GM19035 (cell line): ENCODE results near the gene APAF1.
A peak's percentile ranks its signal among the peaks of the same experiment; 100 is the strongest.

Source experiments
- ATAC-seq: cut with Tn5 transposase; IDR thresholded peaks from one replicate; pipeline ENCODE4 v1.9.1; 2021; ENCODE audit not compliant: unreplicated experiment

Gene APAF1

DNA sequence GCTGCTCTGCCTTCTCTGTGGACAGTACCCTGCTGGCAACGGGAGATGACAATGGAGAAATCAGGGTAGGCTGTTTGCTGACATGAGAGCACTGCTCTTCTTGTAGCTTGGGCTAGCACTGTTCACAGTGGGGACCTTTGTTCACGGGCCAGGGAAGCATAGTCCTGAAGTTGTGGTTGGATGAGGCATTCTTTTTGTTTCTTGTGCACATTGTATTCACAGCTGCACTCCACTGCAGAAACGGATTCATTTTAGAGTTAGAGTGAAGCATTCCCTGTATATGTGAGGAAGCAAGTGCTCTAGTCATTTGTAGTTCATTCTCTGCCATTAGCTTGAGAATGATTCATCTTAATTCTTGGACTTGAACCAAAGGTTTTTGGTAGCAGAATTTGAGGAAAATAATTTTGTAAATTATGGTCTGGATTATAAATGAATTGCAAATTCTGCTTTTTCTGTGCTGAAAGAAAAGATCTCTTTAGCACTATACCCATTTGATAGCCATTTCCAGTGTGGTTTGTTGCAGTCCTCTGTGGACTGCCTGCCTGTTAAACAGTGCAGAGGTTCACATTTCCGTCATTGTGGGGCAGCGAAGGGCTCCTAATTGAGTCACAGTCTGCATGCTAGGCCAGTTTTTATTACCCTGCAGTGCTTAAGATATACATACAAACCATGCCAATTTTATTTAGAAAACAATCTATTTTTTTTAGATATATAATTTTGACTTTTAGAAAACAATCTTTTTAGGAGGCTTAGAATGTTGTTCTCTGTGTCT, 80.6 kb downstream of the APAF1 start:
- ATAC-seq = peak; percentile 76

DNA sequence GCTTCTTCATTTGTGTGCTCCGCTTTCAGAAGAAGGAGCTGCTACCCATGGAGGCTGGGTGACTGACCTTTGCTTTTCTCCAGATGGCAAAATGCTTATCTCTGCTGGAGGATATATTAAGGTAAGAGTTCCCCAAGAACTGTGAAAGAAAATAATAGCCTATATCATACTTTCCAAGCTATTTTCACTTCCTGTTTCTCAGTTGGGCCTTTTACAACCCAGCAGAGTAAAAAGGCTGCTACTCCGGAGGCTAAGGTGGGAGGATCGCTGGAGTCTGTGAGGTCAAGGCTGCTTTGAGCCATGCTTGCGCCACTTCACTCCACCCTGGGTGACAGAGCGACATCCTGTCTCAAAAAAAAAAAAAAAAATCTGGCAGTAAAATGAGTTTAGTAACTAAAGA, 82.1 kb downstream of the APAF1 start:
- ATAC-seq = no peak

DNA sequence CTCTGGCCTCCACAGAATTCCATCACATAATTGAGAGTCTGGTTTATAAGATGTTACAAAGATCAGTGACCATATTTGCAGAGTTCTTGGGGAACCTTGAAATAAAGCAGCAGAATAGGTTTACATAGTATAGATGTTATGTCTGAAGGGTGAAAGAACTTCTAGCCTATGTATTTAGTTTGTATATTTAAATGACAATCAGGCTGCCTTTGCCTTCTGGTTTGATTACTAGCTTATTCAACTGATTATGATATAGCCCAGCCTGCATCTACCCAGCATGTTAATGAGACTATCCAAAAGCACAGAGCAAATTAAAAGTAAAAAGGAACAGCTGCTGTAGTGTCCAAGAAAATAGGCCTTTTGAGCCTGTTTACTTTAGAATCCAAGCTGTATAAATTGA, 85.3 kb downstream of the APAF1 start:
- ATAC-seq = no peak

DNA sequence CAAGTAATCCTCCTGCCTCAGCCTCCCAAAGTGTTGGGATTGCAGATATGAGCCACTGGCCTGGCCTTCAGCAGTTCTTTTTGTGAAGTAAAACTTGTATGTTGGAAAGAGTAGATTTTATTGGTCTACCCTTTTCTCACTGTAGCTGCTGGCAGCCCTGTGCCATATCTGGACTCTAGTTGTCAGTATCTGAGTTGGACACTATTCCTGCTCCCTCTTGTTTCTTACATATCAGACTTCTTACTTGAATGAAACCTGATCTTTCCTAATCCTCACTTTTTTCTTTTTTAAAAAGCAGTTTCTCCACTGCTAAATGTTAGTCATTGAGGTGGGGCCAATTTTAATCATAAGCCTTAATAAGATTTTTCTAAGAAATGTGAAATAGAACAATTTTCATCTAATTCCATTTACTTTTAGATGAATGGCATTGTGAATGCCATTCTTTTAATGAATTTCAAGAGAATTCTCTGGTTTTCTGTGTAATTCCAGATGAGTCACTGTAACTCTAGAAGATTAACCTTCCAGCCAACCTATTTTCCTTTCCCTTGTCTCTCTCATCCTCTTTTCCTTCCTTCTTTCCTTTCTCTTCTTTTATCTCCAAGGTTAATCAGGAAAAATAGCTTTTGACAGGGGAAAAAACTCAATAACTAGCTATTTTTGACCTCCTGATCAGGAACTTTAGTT, 88.7 kb downstream of the APAF1 start:
- ATAC-seq = no peak

DNA sequence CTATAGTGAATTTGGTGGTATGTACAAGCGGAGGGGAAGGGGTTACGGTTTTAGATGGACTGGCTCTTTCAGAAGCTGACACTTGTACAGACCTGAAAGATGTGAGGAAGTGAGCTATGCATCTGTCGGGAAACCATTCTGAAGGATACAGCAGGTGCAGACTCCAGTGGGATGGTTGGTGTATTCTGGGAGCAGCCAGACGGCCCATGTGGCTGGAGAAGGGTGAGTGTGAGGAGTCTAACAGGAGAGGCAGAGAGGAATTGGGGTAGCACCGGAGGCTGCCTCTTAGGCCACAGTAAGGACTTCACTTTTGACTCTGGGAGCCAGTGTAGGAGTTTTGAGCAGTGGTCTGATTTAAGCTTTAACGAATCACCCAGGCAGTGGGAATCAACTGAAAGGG, 90.7 kb downstream of the APAF1 start:
- ATAC-seq = no peak

DNA sequence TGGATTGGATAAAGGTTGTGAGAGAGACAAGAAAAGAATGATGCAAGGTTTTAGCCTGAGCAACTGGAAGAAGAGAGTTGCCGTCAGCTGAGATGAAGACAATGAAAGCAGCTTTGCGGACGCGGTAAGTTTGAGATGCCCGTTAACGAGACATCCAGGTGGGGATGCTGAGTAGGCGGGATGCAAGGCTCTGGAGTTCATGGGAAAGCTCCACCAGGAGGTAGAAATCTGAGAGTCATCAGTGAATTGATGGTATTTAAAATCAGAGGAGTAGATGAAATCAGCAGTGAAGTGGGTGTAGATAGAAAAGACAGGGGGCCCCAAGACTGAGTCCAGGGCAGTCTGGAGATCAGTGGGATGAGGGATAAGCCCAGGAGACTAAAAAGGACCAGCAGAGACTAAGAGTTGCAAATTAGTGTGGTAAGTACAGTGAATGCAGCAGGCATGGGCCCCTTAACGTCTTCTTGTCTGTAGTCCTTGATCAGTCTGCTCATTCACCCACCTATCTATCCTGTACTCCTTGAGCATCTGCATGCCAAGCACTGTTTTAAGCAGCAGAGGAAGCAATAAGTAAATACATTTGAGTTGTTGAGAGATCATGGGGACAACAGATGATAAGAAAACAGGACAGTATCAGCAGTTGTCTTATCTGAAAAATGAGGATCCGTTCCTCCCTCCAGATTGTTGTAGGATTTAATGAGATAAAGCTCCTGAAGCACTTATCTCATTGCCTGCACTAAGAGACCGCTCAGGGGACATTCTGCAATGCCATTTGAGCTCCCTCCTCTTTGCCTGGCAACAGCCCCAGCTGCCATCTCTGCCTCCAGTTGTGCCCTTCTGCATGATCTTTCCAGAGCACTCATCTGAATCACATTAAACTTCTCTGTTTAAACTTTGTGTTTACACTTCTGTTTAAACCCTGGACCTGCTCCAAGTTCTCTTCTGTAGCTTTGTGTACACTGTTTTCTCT, 91.5 kb downstream of the APAF1 start:
- ATAC-seq = no peak

DNA sequence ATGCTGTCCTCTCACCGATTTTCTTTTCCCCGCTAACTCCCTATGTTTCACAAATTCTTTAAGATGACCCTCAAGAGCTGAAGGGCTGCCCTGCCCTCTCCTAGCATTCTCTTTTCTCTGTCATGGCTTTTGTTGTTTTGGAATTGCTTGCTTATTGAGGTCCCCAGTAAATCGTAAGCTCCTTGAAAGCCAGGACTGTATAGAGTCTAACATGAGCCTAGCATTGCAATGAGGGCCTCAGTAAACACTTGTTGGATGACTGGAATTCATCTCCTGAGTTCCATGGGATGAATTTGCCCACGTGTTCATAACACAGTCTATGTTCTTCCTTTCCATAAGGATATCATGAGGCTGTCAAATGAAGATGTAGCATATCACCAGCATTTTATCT, 92.2 kb downstream of the APAF1 start:
- no peak for ATAC-seq

DNA sequence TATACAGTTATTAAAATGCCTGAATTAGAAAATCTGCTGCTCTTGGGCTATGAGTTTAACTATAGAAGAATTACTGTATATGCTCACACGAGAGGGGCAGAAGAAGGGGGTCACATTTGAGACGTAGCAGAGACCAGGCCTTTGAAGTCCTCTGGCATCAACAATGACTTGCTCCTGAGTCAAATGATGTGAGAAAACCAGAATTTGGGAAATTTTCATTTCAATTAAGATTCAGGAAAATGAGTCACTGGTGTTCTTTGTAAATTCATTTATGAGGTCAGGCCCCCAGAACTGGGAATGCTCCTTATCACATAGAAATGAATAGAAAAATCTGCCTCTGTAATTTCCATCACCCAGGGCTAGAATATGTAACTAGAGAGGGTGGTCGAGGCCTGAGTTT, 92.9 kb downstream of the APAF1 start:
- no peak for ATAC-seq

DNA sequence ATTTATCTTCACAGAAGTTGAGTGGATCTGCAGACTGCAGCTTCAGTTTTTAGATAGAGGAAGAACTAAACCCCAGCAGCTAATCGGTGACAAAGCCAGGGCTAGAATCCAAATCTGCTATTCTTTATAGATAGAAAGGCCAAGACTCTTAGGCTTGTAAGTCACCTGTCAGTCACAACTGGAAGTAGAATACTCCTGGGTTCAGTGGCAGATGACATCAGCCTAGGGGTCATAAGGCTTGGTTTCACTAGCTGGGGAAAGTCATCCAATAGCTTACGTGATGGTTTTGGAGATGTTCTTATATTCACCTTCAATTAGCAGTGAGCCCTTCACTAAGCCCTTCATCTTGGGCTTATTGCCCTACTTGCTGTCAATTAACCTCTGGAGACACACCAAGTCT, 93.4 kb downstream of the APAF1 start:
- ATAC-seq = no peak

DNA sequence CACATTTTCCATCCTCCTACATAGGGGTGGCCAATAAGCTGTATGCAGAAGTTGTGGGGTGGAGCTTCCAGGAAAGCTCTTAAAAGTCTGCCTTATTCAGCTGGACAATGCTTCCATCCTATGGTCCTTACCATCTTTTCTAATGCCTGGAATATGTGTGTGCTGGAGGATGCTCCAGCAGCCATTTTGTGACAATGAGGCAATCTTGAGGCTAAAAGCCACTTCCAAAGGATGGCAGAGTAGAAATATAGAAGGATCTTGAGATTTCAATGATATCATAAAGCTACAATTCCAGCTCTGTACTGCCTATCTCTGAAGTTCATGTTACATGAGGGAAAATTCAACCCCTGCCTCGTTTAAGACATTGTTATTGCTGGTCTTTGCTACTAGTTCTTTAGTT, 95.7 kb downstream of the APAF1 start:
- no peak for ATAC-seq

DNA sequence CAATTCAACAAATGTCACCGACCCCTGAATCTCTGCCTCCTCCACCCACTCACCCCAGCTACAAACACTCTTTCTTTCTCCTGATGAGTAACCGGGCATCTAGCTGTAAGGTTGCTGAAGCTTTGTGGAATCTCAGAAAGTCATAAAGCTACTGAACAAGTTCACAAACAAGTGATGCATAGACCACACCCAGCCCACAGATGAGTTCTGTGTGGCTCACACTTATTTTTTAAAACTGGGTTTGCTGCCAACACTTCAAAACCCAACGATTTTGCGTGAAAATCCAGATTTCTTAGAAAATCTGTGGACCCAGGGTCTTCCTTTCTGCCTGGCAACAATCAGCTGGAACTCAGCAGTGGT, 96.1 kb downstream of the APAF1 start:
- no peak for ATAC-seq

DNA sequence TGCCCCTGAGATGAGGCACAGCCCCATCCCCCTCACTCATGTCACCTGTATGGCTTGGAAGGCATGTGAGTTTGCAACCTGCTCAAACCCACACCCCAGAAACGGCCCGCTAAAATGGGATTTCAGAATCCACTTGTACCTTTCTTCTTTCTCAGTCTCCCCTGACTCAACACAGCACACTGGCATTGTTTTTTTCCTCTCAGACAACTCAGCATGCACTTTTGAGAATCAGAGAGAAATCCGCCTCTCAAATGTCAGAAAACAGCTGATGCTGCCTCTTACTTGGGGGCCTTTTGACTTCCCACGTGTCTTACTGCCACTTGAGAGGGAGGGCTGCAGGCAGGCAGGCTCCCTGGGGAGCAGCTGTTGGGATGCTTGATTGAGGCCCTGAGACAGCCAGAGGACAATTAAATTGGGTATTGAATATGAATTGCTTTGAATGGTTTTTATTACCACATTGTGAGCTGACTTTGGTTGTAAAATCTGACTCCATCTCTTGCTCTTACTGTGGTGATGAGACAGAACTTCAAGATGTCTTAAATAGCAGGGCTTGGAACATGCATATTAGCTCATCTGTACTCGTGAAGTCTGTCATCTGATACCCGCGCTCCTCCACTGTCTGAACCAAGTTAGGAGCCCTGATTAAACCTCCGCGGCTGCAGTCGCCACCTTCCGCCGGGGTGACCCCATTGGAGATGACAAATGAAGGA, 96.6 kb downstream of the APAF1 start:
- ATAC-seq = no peak

DNA sequence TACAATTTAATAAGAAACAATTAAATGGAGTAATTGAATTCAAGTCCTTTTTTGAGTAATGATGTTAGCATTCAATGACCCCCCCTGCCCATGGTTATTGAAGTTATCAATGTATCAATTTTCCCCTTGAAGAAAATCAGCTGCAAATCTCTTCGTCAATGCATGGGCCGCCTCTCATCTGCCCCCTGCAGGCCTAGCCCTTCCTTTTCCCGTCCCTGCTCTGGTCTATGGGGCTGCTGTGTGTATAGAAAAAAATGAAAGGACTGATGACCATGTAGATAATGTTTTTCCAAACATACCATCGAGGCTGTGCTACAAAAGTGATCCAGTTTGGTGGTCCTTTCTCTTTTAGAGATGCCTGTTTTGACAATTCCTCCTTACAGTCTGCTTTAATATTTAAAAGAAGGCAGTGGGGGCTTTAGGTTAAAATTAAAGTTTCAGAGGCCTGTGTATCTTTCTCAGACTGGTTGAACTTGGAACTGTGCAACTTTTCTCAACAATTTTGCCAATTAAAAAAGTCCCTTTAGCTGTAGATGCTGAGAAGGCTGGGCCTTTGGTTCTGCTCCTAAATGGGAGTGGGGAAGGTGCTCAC, 98.4 kb downstream of the APAF1 start:
- no peak for ATAC-seq

DNA sequence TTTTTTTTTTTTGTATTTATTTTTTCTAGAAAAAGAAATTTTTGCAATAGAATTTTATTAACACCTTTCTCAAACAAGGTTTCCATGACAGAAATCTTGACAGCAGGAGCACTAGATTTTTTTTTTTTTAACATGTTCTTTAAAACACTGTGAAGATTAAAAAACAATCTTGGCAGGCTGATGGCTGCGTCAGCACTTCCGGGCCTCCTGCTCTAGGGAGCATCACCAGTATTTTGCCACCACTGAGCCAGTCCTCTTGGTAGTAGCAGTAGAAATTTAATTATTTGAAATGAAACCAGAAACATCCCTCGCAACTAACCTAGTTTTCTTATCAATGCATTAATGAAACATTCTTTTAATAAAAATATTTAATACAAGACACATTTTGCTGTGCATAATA, 99.6 kb downstream of the APAF1 start:
- no peak for ATAC-seq

DNA sequence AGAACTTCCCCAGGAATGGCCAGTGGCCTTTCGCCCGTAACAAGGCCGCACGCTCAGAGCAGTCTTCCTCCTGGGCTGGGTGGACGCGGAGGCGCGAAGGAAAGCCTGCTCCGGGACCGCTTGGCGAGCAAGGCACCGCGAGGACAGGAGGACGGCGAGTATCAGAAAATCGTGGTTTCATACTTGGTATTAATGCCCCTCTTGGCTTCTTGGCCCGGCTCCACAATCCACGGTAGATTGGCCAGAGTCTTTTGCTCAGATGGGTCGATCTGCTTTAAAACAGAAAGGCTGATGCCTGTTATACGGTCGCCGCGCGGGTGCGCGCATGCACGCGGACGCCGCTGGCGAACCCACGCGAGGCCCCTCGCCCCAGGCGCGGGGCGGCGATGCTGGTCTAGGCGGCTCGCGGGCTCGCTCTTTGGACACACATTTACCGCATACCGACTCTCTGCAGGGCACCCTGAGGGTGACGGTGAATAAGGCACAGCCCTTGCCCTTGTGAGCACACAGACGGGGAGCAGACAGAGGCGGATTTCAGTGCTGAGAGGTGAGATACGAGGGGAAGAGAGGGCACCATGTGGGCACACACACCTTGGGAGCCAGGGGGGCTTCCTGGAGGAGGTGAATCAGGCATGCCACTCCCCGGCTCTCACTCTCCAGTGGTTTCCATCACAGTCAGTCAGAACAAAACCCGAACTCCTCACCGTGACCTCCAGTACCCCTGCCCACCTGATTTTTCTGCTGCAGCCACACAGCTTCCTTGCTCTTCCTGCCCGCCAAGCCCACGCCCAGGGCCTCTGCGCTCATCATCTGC, 100.7 kb downstream of the APAF1 start:
- ATAC-seq = peak; percentile 54

DNA sequence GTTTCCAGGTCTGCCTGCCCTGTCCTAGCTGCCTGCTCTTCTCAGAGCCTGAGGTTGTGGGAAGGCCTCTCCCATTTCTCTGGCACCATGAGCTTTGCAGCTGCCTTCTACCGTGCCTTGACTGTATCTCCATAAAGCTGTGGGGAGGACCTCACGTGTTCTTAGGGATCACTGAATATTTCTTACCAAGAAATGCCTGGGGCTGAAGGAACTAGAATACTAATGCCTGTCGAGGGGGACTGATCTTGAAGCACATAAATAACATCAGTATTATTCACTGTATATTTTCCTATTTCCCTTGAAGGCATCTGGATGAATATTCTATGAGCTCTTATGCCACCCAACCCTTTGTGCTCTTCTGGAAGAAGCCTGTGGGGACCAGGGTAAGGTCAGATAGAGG, 103.4 kb downstream of the APAF1 start:
- no peak for ATAC-seq

DNA sequence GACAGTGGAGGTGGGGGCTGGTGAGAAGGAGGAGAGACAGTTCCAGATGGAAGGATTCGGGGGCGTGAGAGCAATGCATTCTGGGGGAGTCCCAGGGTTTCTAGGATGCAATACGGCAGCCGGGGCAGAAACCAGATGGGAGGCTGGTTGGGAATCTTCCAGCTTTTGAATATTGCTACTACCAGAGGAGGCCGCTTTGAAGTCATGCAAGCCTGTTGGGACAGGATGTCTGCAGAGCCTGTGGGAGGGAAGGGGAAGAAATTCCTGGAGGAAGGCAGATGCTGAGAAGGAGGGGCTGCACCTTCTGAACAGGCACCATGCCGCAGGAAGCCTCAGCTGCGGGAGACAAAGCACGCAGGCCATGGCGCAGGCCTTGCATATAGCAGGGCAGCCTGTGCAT, 105.4 kb downstream of the APAF1 start:
- no peak for ATAC-seq

DNA sequence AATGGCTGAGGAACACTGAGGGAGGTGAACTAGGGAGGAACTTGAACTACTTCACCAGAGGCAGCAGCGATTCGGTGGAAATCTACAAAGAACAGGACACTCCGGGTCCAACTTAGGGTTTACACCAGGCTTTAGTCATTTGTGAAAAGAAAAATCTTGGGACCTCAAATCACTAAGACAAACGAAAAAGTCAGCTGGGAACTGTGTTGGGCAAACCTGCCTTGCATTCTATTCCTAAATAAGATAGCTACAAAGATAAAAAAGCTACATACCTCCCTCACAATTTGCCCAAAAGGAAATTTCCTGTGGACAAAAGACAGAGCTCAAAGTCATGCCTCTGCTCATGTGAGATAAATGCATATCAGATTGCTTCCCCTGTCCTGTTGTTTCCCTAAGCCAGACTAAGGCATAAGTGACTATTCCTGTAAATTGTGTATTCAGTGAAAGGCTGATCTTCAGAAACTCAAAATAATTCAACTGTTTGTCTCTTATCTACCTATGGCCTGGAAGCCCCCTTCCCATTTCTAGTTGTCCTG, 106.6 kb downstream of the APAF1 start:
- ATAC-seq = no peak

DNA sequence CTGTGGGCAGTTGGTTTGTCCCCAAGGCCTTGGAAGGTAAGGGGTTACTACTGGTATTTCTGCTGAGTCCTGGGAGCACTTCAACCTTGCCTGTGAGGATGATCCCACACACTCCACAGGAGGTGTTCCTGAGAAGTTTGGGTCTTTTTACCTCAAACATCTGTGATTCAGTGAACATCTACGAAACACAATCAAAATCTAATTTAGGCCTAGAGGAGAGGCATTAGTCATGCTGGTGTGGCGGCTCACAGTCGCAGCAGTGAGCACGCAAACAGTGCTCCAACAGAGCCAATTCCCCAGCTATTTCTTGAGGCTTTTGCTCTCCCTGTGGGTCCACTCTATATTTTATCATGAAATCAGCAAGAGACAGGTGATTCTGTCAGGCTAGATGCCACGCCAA, 107.6 kb downstream of the APAF1 start:
- ATAC-seq = no peak

DNA sequence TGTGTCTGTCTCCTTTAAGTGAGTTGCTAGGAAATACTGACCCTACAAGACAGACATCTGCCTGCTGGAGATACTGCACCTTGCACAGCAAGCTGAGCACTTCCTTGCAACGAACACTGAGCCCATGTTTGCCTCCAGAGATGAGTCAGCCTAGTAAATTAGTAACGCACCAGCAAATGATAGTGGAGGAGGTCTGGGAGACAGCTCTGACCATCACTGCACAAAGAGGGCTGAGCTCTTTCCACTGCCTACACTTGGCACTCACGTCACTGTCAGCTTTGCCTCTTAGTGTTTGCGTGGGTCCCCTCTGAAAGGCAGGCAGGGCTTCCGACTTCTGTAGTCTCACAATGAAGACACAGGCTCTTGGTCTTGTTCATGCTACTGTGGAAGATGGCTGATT, 109.0 kb downstream of the APAF1 start:
- peak; percentile 98 for ATAC-seq
